ENCODE results near the gene NOL4.
"Not testable (repeated sequence)": the region's sequence is repeated elsewhere in the genome, so short reads cannot be mapped to it uniquely, and the experiment has no call there.

- TF ChIP-seq CTCF (conservative IDR thresholded peaks at IDR 0.05); ZFX (IDR thresholded peaks at IDR 0.05): not testable (repeated sequence)
Observed at GRCh38 chr18:34266029-34266428, 41.3 kb upstream of the NOL4 start.
